Astrocyte (in vitro differentiated cells and primary cell): Measurements from ENCODE around the gene L3MBTL2. TPM values are rescaled to one million over a fixed set of nuclear protein-coding genes. Genes with fewer than 3 reads are reported as not detected.

ENCODE experiments used
- DNase-seq: peaks from one replicate; pipeline ENCODE4 v3.0.0-alpha.2; 2010; ENCODE audit warnings: low read depth
- FAIRE-seq: peaks from 2 replicates; lab custom pipeline; 2011; peaks lifted over from hg19 to GRCh38; lab: Jason Lieb, UNC
- H2AFZ ChIP-seq: 2 replicates; pipeline ENCODE4 v1.6.0; 2012; ENCODE audit warnings: low read depth, low read length, inconsistent platforms
- H3K27ac ChIP-seq: 2 replicates; pipeline ENCODE4 v1.5.1; 2011; ENCODE audit warnings: low read depth, low read length, inconsistent platforms
- H3K27me3 ChIP-seq: 2 replicates; pipeline ENCODE4 v1.6.0; 2011; ENCODE audit warnings: low read length, inconsistent platforms; ENCODE audit not compliant: insufficient read depth
- H3K36me3 ChIP-seq: 2 replicates; pipeline ENCODE4 v1.5.1; 2011; ENCODE audit warnings: low read length, inconsistent platforms; ENCODE audit not compliant: insufficient read depth
- H3K4me1 ChIP-seq: 2 replicates; pipeline ENCODE4 v1.5.1; 2011; ENCODE audit warnings: low read length, inconsistent platforms; ENCODE audit not compliant: insufficient read depth
- H3K4me2 ChIP-seq: 2 replicates; pipeline ENCODE4 v1.6.0; 2012; ENCODE audit warnings: low read length, inconsistent platforms
- H3K4me3 ChIP-seq: 2 replicates; pipeline ENCODE4 v1.5.1; 2011; ENCODE audit warnings: low read depth, mild to moderate bottlenecking, low read length, inconsistent platforms; ENCODE audit not compliant: insufficient read depth
- H3K79me2 ChIP-seq: 2 replicates; pipeline ENCODE4 v1.6.0; 2012; ENCODE audit warnings: mild to moderate bottlenecking, low read length, inconsistent platforms; ENCODE audit not compliant: insufficient read depth
- H3K9ac ChIP-seq: 2 replicates; pipeline ENCODE4 v1.6.0; 2012; ENCODE audit warnings: mild to moderate bottlenecking, low read length, inconsistent platforms
- H3K9me3 ChIP-seq: 2 replicates; pipeline ENCODE4 v1.5.1; 2012; ENCODE audit warnings: low read depth, mild to moderate bottlenecking, low read length, inconsistent platforms; ENCODE audit not compliant: insufficient read depth
- H4K20me1 ChIP-seq: 2 replicates; pipeline ENCODE4 v1.6.0; 2012; ENCODE audit warnings: low read length, inconsistent platforms; ENCODE audit not compliant: insufficient read depth
- H3K27ac Mint-ChIP-seq: one replicate; pipeline ENCODE4 v1.8.0; 2021; ENCODE audit warnings: mild to moderate bottlenecking, mixed read lengths; ENCODE audit not compliant: unreplicated experiment
- H3K27me3 Mint-ChIP-seq: one replicate; pipeline ENCODE4 v1.8.0; 2021; ENCODE audit warnings: low read depth, mixed read lengths; ENCODE audit not compliant: unreplicated experiment
- H3K36me3 Mint-ChIP-seq: one replicate; pipeline ENCODE4 v1.8.0; 2021; ENCODE audit warnings: low read depth, mixed read lengths; ENCODE audit not compliant: unreplicated experiment
- H3K4me1 Mint-ChIP-seq: one replicate; pipeline ENCODE4 v1.8.0; 2021; ENCODE audit warnings: low read depth, mixed read lengths; ENCODE audit not compliant: unreplicated experiment
- H3K4me3 Mint-ChIP-seq: one replicate; pipeline ENCODE4 v1.8.0; 2021; ENCODE audit warnings: mild to moderate bottlenecking, moderate library complexity, mixed read lengths; ENCODE audit not compliant: unreplicated experiment
- H3K9me3 Mint-ChIP-seq: one replicate; pipeline ENCODE4 v1.8.0; 2021; ENCODE audit warnings: mild to moderate bottlenecking, mixed read lengths; ENCODE audit not compliant: unreplicated experiment
- CTCF ChIP-seq: IDR thresholded peaks from 2 replicates; pipeline ENCODE4 v1.5.1; 2011; ENCODE audit warnings: low read depth, mild to moderate bottlenecking, inconsistent platforms, low read length, moderate library complexity; ENCODE audit not compliant: insufficient read depth
- EZH2 ChIP-seq: IDR thresholded peaks from 2 replicates; pipeline ENCODE4 v1.6.1; 2012; ENCODE audit warnings: mild to moderate bottlenecking, low read length, inconsistent platforms; ENCODE audit not compliant: insufficient read depth
- total RNA-seq: library from RNA; stranded (reverse); gene quantifications from 2 replicates; pipeline ENCODE4 v1.2.1, GENCODE V29; 2021

L3MBTL2 gene
- total RNA-seq, 1 donor from 2014 or later, result 20.6 TPM

- no peak overlapping the region for H3K27ac ChIP-seq
- Mint-ChIP-seq H3K27me3 (peaks cover 1% of the 10 kb centered on the region), H3K27ac (no peak overlapping the region), H3K4me1 (no peaks in the 10 kb centered on the region), H3K36me3 (peaks cover 22% of the 10 kb centered on the region), H3K9me3 (no peaks in the 10 kb centered on the region), H3K4me3 (no peak overlapping the region)
- H3K4me2 ChIP-seq, result no peak overlapping the region
- H3K79me2 ChIP-seq, result no peaks in the 10 kb centered on the region
- no peak for TF ChIP-seq EZH2
- H3K4me1 ChIP-seq, result no peaks in the 10 kb centered on the region
- no peak overlapping the region for H3K4me3 ChIP-seq
- H3K27me3 ChIP-seq, result no peaks in the 10 kb centered on the region
- no peaks in the 10 kb centered on the region for H3K36me3 ChIP-seq
- H3K9me3 ChIP-seq, result no peaks in the 10 kb centered on the region
- H4K20me1 ChIP-seq, result peaks cover 6% of the 10 kb centered on the region
- no peak overlapping the region for H2AFZ ChIP-seq
- FAIRE-seq (no peak), DNase-seq (no peak)
- H3K9ac ChIP-seq, result no peak overlapping the region
Observed at GRCh38 chr22:41229215-41229614, 24.1 kb downstream of the L3MBTL2 start.

- no peaks in the 10 kb centered on the region for H3K4me1 Mint-ChIP-seq
- FAIRE-seq, result no peak
Observed at GRCh38 chr22:41229730-41230400, 24.8 kb downstream of the L3MBTL2 start.

GRCh38 chr22:41230401-41230785 is 25.3 kb downstream of the L3MBTL2 start:
- no peak for FAIRE-seq

More at GRCh38 chr22:41229730-41230400, 24.8 kb downstream of the L3MBTL2 start:
- no peaks in the 10 kb centered on the region for H3K4me1 ChIP-seq
- no peaks in the 10 kb centered on the region for H3K9me3 Mint-ChIP-seq
- peaks cover 6% of the 10 kb centered on the region for H4K20me1 ChIP-seq
- no peak overlapping the region for H3K9ac ChIP-seq
- H3K27ac ChIP-seq, result no peak overlapping the region
- H3K27ac Mint-ChIP-seq, result no peak overlapping the region
- H2AFZ ChIP-seq, result no peak overlapping the region
- peaks cover 18% of the 10 kb centered on the region for H3K36me3 Mint-ChIP-seq
- H3K9me3 ChIP-seq, result no peaks in the 10 kb centered on the region
- peaks cover 1% of the 10 kb centered on the region for H3K27me3 Mint-ChIP-seq
- no peak for DNase-seq
- no peaks in the 10 kb centered on the region for H3K79me2 ChIP-seq
- no peak overlapping the region for H3K4me2 ChIP-seq
- no peaks in the 10 kb centered on the region for H3K36me3 ChIP-seq
- H3K4me3 Mint-ChIP-seq, result no peak overlapping the region
- TF ChIP-seq EZH2, result no peak
- no peak for TF ChIP-seq CTCF
- no peak overlapping the region for H3K4me3 ChIP-seq
- no peaks in the 10 kb centered on the region for H3K27me3 ChIP-seq

More at GRCh38 chr22:41230401-41230785, 25.3 kb downstream of the L3MBTL2 start:
- H3K36me3 ChIP-seq, result no peaks in the 10 kb centered on the region
- H3K27ac ChIP-seq, result no peak overlapping the region
- peaks cover 6% of the 10 kb centered on the region for H4K20me1 ChIP-seq
- no peaks in the 10 kb centered on the region for H3K9me3 ChIP-seq
- H3K79me2 ChIP-seq, result no peaks in the 10 kb centered on the region
- H3K9ac ChIP-seq, result no peak overlapping the region
- no peak for DNase-seq
- Mint-ChIP-seq H3K4me3 (no peak overlapping the region), H3K36me3 (peaks cover 18% of the 10 kb centered on the region), H3K9me3 (no peaks in the 10 kb centered on the region), H3K27me3 (peaks cover 1% of the 10 kb centered on the region), H3K4me1 (no peaks in the 10 kb centered on the region), H3K27ac (no peak overlapping the region)
- H3K4me1 ChIP-seq, result no peaks in the 10 kb centered on the region
- H3K27me3 ChIP-seq, result no peaks in the 10 kb centered on the region
- H3K4me2 ChIP-seq, result no peak overlapping the region
- H3K4me3 ChIP-seq, result no peak overlapping the region
- H2AFZ ChIP-seq, result no peak overlapping the region
- TF ChIP-seq EZH2 (no peak), CTCF (no peak)
